GM10847 (cell line): Measurements from ENCODE around the gene ZNF512B.

Source experiments
- POLR2A ChIP-seq: IDR thresholded peaks from 2 replicates; pipeline ENCODE4 v1.6.1; 2011; ENCODE audit not compliant: insufficient read length; ENCODE audit errors: extremely low read depth

The ZNF512B gene

GRCh38 chr20:63969838-63970713, at the start of gene ZNF512B:
Gene ZNF512B, minus strand, starts transcription at chr20:63969930. Its CDS starts 1,980 bp downstream, at chr20:63967950.
- TF ChIP-seq POLR2A, result peak; percentile 16

- TF ChIP-seq POLR2A, result no peak
Measured at GRCh38 chr20:64015635-64016034, 45.9 kb upstream of the ZNF512B start.

- TF ChIP-seq POLR2A, result no peak
Measured at GRCh38 chr20:64011366-64011779, 41.6 kb upstream of the ZNF512B start.

GRCh38 chr20:64010711-64011237, 41.0 kb upstream of the ZNF512B start:
- no peak for TF ChIP-seq POLR2A

- TF ChIP-seq POLR2A, result no peak
Measured at GRCh38 chr20:64009811-64010387, 40.2 kb upstream of the ZNF512B start.

GRCh38 chr20:64006902-64007301, 37.2 kb upstream of the ZNF512B start:
- TF ChIP-seq POLR2A, result no peak

- no peak for TF ChIP-seq POLR2A
Measured at GRCh38 chr20:64006490-64006889, 36.8 kb upstream of the ZNF512B start.

- TF ChIP-seq POLR2A, result no peak
Measured at GRCh38 chr20:64005394-64005793, 35.7 kb upstream of the ZNF512B start.

GRCh38 chr20:64003960-64004725, 34.4 kb upstream of the ZNF512B start:
- TF ChIP-seq POLR2A, result no peak

- no peak for TF ChIP-seq POLR2A
Measured at GRCh38 chr20:64001607-64002011, 31.9 kb upstream of the ZNF512B start.

GRCh38 chr20:64000906-64001305, 31.2 kb upstream of the ZNF512B start:
- TF ChIP-seq POLR2A, result no peak

GRCh38 chr20:63982937-63983336, 13.2 kb upstream of the ZNF512B start:
- no peak for TF ChIP-seq POLR2A

GRCh38 chr20:63980806-63981728, 11.3 kb upstream of the ZNF512B start, which contains the start of gene PRPF6:
Gene PRPF6, plus strand, starts transcription at chr20:63981132. Its CDS starts 114 bp downstream, at chr20:63981246.
- TF ChIP-seq POLR2A, result peak; percentile 61

- no peak for TF ChIP-seq POLR2A
Measured at GRCh38 chr20:63980317-63980805, 10.6 kb upstream of the ZNF512B start.
